ENCODE measurements around the gene PGLYRP2. TPM values are rescaled to one million over a fixed set of nuclear protein-coding genes. Genes with fewer than 3 reads are reported as not detected.

PGLYRP2 gene
- total RNA-seq, 1 donor from 2014 or later = not detected

- DNase-seq (no peak), ATAC-seq (no peak)
- intact Hi-C loops (cut with DNase I) = no loop called here
- H3K27ac ChIP-seq = no peak overlapping the region
- H3K9me3 ChIP-seq = no peaks in the 10 kb centered on the region
- TF ChIP-seq CTCF (IDR thresholded peaks at IDR 0.05) = no peak
- H3K36me3 ChIP-seq = peaks cover 64% of the 10 kb centered on the region
- H3K27me3 ChIP-seq (ENCODE audit: low read depth) = no peaks in the 10 kb centered on the region
- no peak overlapping the region for H3K4me3 ChIP-seq
- peaks cover 16% of the 10 kb centered on the region for H3K4me1 ChIP-seq
Measured at GRCh38 chr19:15424121-15424520, 55.2 kb downstream of the PGLYRP2 start.

- Histone ChIP-seq H3K27me3 (ENCODE audit: low read depth) (no peaks in the 10 kb centered on the region), H3K4me3 (no peak overlapping the region), H3K4me1 (peaks cover 16% of the 10 kb centered on the region), H3K36me3 (peaks cover 56% of the 10 kb centered on the region), H3K27ac (no peak overlapping the region), H3K9me3 (no peaks in the 10 kb centered on the region)
- ATAC-seq (no peak), DNase-seq (no peak)
- intact Hi-C loops (cut with DNase I) = no loop called here
- no peak for TF ChIP-seq CTCF (IDR thresholded peaks at IDR 0.05)
Measured at GRCh38 chr19:15423130-15423529, 56.2 kb downstream of the PGLYRP2 start.

- DNase-seq = no peak
- Histone ChIP-seq H3K27me3 (ENCODE audit: low read depth) (no peaks in the 10 kb centered on the region), H3K36me3 (peaks cover 50% of the 10 kb centered on the region), H3K4me3 (no peak overlapping the region), H3K4me1 (peaks cover 22% of the 10 kb centered on the region), H3K27ac (peak overlapping the region; percentile 65), H3K9me3 (no peaks in the 10 kb centered on the region)
- TF ChIP-seq CTCF (IDR thresholded peaks at IDR 0.05) = no peak
- intact Hi-C loops (cut with DNase I) = no loop called here
- no peak for ATAC-seq
Measured at GRCh38 chr19:15422296-15423075, 56.8 kb downstream of the PGLYRP2 start.

- no peak for DNase-seq
Measured at GRCh38 chr19:15421721-15422260, 57.5 kb downstream of the PGLYRP2 start.

GRCh38 chr19:15421136-15421695, 58.1 kb downstream of the PGLYRP2 start:
- intact Hi-C loops (cut with DNase I) = no loop called here
- Histone ChIP-seq H3K9me3 (no peaks in the 10 kb centered on the region), H3K4me1 (peaks cover 34% of the 10 kb centered on the region), H3K4me3 (no peak overlapping the region), H3K27ac (peak overlapping the region; percentile 65), H3K27me3 (ENCODE audit: low read depth) (no peaks in the 10 kb centered on the region), H3K36me3 (peaks cover 44% of the 10 kb centered on the region)
- TF ChIP-seq CTCF (IDR thresholded peaks at IDR 0.05) = no peak
- DNase-seq = no peak
- ATAC-seq = no peak

More at GRCh38 chr19:15421721-15422260, 57.5 kb downstream of the PGLYRP2 start:
- Histone ChIP-seq H3K4me3 (no peak overlapping the region), H3K36me3 (peaks cover 44% of the 10 kb centered on the region), H3K27ac (peak overlapping the region; percentile 65), H3K9me3 (no peaks in the 10 kb centered on the region), H3K4me1 (peaks cover 29% of the 10 kb centered on the region), H3K27me3 (ENCODE audit: low read depth) (no peaks in the 10 kb centered on the region)
- intact Hi-C loops (cut with DNase I) = no loop called here
- ATAC-seq = no peak
- TF ChIP-seq CTCF (IDR thresholded peaks at IDR 0.05) = no peak

Data from lower lobe of right lung (tissue), 2 donors.